ENCODE results near the gene GNGT2.

GRCh38 chr17:49224198-49224996 lies 14.0 kb upstream of the GNGT2 start:
- no peak for TF ChIP-seq CTCF (conservative IDR thresholded peaks at IDR 0.05; ENCODE audit: low read depth, low read length)
- peak; percentile 73 for TF ChIP-seq EZH2 (IDR thresholded peaks at IDR 0.05; ENCODE audit: low read length, unreplicated experiment)

Measured in PC-3 (cell line).